Loucy (cell line): ENCODE measurements around the gene CCM2.

Experiments used
- H2AFZ ChIP-seq: fragments of 200-600 bp; sonication (generic); 2 replicates; pipeline ENCODE4 v1.6.0; 2016; ENCODE audit warnings: antibody characterized with exemption, mild to moderate bottlenecking, low read length, moderate library complexity
- H3F3A ChIP-seq: fragments of 200-600 bp; 2 replicates; pipeline ENCODE4 v1.6.0; 2016; ENCODE audit warnings: antibody characterized with exemption, low read depth, mild to moderate bottlenecking
- H3K27me3 ChIP-seq: fragments of 200-600 bp; sonication (generic); 2 replicates; pipeline ENCODE4 v1.6.1; 2014; ENCODE audit warnings: low read length, mild to moderate bottlenecking; ENCODE audit not compliant: insufficient read depth, poor library complexity, severe bottlenecking
- H3K36me3 ChIP-seq: fragments of 200-600 bp; sonication (generic); 2 replicates; pipeline ENCODE4 v1.6.1; 2016; ENCODE audit warnings: low read length; ENCODE audit not compliant: insufficient read depth
- H3K4me1 ChIP-seq: fragments of 200-600 bp; sonication (generic); 2 replicates; pipeline ENCODE4 v1.5.1; 2014; ENCODE audit warnings: low read length, mild to moderate bottlenecking; ENCODE audit not compliant: insufficient read depth, poor library complexity, severe bottlenecking
- H3K4me2 ChIP-seq: fragments of 200-600 bp; sonication (generic); 2 replicates; pipeline ENCODE4 v1.6.0; 2014; ENCODE audit warnings: antibody characterized with exemption, low read length, low read depth, mild to moderate bottlenecking; ENCODE audit not compliant: poor library complexity, severe bottlenecking
- H3K4me3 ChIP-seq: fragments of 200-600 bp; sonication (generic); 2 replicates; pipeline ENCODE4 v1.5.1; 2014; ENCODE audit warnings: low read length, mild to moderate bottlenecking, mixed read lengths; ENCODE audit not compliant: poor library complexity, severe bottlenecking
- H3K79me2 ChIP-seq: fragments of 200-600 bp; sonication (generic); 2 replicates; pipeline ENCODE4 v1.6.1; 2014; ENCODE audit warnings: low read length; ENCODE audit not compliant: insufficient read depth
- H3K9ac ChIP-seq: fragments of 200-600 bp; sonication (generic); 2 replicates; pipeline ENCODE4 v1.6.0; 2014; ENCODE audit warnings: mild to moderate bottlenecking, low read depth, low read length, moderate library complexity; ENCODE audit not compliant: poor library complexity, severe bottlenecking
- H3K9me2 ChIP-seq: fragments of 200-600 bp; sonication (generic); replicated peaks from 2 replicates; pipeline ENCODE4 v1.6.1; 2016; ENCODE audit warnings: low read depth, low read length, mixed read lengths
- H3K9me3 ChIP-seq: fragments of 200-600 bp; sonication (generic); 2 replicates; pipeline ENCODE4 v1.6.1; 2014; ENCODE audit warnings: mild to moderate bottlenecking, antibody characterized with exemption, low read length, low read depth; ENCODE audit not compliant: insufficient read depth
- H4K20me1 ChIP-seq: fragments of 200-600 bp; sonication (generic); 2 replicates; pipeline ENCODE4 v1.6.0; 2014; ENCODE audit warnings: antibody characterized with exemption, low read length, mild to moderate bottlenecking; ENCODE audit not compliant: insufficient read depth, poor library complexity, severe bottlenecking
- CTCF ChIP-seq: fragments of 200-600 bp; sonication (generic); conservative IDR thresholded peaks from 2 replicates; pipeline ENCODE4 v1.5.1; 2014; ENCODE audit warnings: mild to moderate bottlenecking, antibody characterized with exemption, low read length
- EZH2phosphoT487 ChIP-seq: fragments of 200-600 bp; IDR thresholded peaks from 2 replicates; pipeline ENCODE4 v1.6.1; 2018; ENCODE audit warnings: antibody characterized with exemption, mild to moderate bottlenecking, moderate library complexity, borderline replicate concordance

The CCM2 gene

DNA sequence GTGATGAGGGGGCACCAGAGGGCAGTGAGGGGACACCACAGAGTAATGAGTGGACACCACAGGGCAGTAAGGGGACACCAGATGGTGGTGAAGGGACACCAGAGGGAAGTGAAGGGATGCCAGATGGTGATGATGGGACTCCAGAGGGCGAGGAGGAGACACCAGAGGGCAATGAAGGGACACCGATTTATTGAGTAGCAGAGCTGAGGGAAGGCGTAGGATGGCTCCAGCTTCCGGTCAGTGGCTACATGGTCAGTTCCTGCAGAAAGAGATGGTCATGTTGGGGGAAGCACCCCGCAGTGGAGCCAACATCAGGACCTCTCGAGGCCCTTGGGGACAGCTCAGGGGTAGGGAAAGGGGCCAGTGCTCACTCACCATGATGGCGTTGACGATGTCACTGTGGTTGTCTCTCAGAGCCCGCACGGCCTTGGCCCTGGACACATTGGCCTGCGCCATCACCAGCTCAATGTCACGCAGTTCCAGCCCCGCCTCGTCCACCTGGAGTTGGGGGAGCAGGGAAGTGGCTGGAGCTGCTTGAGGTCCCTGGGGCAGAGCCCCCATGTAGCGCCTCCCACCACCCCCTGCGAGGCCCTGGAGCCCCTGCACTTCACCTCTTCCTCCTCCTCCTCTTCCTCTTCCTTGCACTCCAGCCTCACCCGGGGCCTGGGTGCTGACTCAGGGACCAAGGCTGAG, 80.4 kb downstream of the CCM2 start:
- Histone ChIP-seq H3K9me3 (no peaks in the 10 kb centered on the region), H4K20me1 (no peaks in the 10 kb centered on the region), H3K9me2 (no peaks in the 10 kb centered on the region), H3K36me3 (peaks cover 28% of the 10 kb centered on the region; the same call in 1 of the 2 replicates), H3K79me2 (no peaks in the 10 kb centered on the region), H3F3A (no peaks in the 10 kb centered on the region), H3K9ac (no peak overlapping the region), H3K4me3 (no peak overlapping the region), H3K27me3 (no peaks in the 10 kb centered on the region), H3K4me1 (no peaks in the 10 kb centered on the region), H3K4me2 (no peak overlapping the region), H2AFZ (no peak overlapping the region)
- no peak for TF ChIP-seq CTCF
- no peak for TF ChIP-seq EZH2phosphoT487

DNA sequence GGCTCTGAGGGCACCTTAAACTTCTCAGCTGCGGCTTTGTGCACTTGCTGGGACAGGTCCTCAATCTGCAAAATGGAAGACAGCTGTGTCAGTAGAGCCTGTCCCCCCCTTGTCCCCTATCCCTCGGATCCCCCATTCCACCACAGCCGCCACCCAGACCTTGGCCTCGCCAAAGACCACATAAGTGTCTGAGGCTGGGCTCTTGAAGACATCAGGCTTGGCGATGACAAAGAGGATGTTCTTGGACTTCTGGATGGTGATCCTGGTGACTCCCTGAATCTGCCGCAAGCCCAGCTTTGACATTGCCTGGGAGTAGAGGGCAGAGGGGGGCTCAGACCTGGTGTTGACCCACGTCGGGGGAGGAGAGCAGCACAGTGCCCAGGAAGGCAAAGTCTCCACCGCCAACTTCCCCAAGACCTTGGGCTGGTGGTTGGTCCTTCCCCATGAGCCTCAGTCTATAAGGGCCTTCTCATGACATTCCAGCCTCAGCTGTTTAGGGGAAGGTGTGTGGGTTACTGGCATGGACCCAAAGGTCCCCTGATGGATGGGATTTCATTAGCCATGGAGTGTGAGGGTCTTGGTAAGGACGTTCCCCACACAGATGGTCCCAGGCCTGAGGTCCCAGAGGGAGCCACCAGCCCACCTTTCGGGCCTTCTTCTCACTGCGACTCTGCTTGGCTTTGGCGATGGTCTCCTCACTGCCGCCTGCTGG, 81.1 kb downstream of the CCM2 start:
- H3K9ac ChIP-seq: no peak overlapping the region
- no peaks in the 10 kb centered on the region for H3K4me1 ChIP-seq
- no peaks in the 10 kb centered on the region for H3F3A ChIP-seq
- H3K79me2 ChIP-seq: no peaks in the 10 kb centered on the region
- TF ChIP-seq CTCF (no peak), EZH2phosphoT487 (no peak)
- peaks cover 21% of the 10 kb centered on the region; the same call in 1 of the 2 replicates for H3K36me3 ChIP-seq
- no peaks in the 10 kb centered on the region for H3K9me3 ChIP-seq
- no peak overlapping the region for H3K4me2 ChIP-seq
- no peak overlapping the region for H2AFZ ChIP-seq
- no peaks in the 10 kb centered on the region for H3K9me2 ChIP-seq
- H3K27me3 ChIP-seq: no peaks in the 10 kb centered on the region
- no peak overlapping the region for H3K4me3 ChIP-seq
- no peaks in the 10 kb centered on the region for H4K20me1 ChIP-seq

DNA sequence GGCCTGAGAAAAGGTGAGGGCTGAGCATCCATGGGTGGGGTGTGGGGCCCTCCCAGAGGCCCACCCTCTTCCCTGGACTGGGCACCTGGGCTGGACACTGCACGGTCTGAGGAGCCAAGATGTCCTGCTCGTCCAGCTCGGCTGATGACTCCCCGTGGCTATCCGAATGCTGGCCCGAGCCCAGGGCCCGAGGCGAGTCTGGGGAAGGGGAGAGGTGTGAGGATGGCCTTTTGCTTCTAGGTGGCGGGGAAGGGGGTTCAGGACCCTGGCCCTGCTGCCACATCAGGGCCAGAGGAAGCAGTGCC, 81.6 kb downstream of the CCM2 start:
- Histone ChIP-seq H3K9me2 (no peaks in the 10 kb centered on the region), H3K27me3 (no peaks in the 10 kb centered on the region), H3K9me3 (no peaks in the 10 kb centered on the region), H2AFZ (no peak overlapping the region), H3K79me2 (no peaks in the 10 kb centered on the region), H3K4me1 (no peaks in the 10 kb centered on the region), H3K9ac (no peak overlapping the region), H4K20me1 (no peaks in the 10 kb centered on the region), H3K4me3 (no peak overlapping the region), H3K36me3 (peaks cover 16% of the 10 kb centered on the region; the same call in 1 of the 2 replicates), H3F3A (no peaks in the 10 kb centered on the region), H3K4me2 (no peak overlapping the region)
- TF ChIP-seq CTCF (no peak), EZH2phosphoT487 (no peak)
